Subcutaneous adipose tissue (tissue), 4 donors: Measurements from ENCODE around the gene PTPRJ. TPM values are rescaled to one million over a fixed set of nuclear protein-coding genes. Genes with fewer than 3 reads are reported as not detected.

Experiments used
- total RNA-seq, 4 donors: library from RNA; depleted of rRNA; stranded (reverse); fragments of >200 nt; gene quantifications; one replicate each; pipeline ENCODE4 v1.1.0, GENCODE V29; 2016
- TF ChIP-seq, protein P1 (sequence below): fragments of 450-650 bp; IDR thresholded peaks from one replicate; pipeline ENCODE4 v1.5.1; 2016; ENCODE audit warnings: low read depth, mild to moderate bottlenecking, control low read depth, antibody characterized with exemption, moderate library complexity

PTPRJ gene
- total RNA-seq, 4 donors from 2014 or later = 5.1 to 28.7 (median 9.4) TPM

DNA sequence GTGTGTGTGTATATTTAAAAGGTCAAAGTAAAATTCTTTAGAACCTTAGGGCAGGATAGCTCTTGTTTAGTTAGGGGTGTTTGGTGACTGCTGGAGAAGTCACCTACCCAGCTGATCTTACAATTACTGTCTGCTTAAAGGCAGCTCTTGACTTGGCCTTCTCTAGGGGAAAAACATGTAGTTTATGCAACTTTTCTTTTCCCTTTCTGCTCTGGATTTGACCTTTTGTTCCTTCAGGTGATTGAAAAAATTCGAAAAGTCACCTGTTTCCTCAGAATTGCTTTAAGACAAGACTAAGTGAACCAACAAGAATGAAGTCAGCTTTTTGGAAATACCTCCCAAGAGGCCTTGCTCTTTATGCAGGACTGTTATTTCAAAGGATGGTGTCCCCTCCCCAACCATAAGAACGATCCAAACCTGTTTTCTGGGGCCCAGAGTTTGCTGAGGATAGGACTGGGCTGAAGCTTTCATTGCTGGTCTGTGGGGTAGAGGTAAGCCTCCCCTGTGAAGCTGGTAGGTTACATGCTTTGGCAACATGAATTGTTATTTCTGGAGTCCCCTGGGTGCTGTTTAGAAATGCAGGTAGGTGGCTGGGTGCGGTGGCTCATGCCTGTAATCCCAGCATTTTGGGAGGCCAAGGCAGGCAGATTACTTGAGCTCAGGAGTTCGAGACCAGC, 111.2 kb downstream of the PTPRJ start:
- TF ChIP-seq, protein P1, sequence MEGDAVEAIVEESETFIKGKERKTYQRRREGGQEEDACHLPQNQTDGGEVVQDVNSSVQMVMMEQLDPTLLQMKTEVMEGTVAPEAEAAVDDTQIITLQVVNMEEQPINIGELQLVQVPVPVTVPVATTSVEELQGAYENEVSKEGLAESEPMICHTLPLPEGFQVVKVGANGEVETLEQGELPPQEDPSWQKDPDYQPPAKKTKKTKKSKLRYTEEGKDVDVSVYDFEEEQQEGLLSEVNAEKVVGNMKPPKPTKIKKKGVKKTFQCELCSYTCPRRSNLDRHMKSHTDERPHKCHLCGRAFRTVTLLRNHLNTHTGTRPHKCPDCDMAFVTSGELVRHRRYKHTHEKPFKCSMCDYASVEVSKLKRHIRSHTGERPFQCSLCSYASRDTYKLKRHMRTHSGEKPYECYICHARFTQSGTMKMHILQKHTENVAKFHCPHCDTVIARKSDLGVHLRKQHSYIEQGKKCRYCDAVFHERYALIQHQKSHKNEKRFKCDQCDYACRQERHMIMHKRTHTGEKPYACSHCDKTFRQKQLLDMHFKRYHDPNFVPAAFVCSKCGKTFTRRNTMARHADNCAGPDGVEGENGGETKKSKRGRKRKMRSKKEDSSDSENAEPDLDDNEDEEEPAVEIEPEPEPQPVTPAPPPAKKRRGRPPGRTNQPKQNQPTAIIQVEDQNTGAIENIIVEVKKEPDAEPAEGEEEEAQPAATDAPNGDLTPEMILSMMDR = no peak

DNA sequence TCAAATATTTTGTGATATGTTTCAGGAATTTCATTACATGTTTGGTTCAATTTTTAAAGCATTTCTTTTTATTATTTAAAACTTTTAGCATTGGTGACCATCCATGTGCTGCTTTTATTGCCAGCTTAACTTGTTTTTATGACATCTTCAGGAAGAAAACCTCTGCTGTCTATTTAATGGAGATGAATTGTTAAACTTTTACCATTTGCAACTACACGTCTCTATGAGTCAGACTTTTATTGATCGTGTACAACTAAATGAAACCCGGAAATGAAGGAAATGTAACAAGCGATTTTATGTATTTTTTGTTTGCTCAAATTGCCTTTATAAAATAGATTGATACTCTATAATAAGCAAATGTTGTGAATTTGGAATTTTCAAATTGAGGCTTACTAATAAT, 113.0 kb downstream of the PTPRJ start:
- TF ChIP-seq, protein P1 = no peak

DNA sequence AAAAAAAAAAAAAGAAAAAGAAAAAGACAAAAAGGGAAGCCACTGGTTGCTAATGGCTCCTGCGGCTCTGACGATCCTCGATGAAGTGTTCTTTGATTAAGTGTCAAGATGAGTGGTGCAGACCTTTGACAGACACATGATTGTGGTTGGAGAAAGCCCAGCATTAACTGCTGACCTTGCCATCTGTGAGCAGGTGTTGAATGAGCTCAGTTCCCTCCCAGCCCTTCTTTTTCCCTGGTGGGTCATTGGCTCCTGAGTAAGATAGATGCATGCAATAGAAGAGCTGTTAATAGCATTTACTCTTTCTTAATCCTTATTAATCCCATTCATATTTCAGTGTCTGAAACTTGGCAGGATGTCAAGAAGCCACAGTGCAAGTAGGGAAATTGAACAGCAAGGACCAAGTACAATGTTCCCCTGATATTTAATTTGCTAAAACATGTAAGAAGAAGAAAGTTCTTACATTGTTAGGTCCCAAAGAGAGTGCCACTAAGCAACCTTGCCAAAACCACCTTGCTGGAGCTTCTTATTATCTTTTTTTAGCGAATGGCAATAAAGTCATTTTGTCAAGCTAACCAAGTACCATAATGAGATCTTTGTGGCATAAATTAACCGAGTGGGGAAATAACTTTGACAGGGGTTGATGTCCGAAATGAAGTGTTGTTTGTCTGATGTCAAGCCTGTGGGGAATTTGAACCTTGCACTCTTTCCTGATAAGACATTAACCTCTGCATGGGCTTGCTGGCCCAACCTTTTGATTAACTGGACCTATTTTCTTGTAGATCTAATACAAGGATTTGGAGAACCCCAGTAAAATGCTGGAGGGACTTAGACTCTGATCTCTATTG, 113.7 kb downstream of the PTPRJ start:
- TF ChIP-seq, protein P1 = no peak

DNA sequence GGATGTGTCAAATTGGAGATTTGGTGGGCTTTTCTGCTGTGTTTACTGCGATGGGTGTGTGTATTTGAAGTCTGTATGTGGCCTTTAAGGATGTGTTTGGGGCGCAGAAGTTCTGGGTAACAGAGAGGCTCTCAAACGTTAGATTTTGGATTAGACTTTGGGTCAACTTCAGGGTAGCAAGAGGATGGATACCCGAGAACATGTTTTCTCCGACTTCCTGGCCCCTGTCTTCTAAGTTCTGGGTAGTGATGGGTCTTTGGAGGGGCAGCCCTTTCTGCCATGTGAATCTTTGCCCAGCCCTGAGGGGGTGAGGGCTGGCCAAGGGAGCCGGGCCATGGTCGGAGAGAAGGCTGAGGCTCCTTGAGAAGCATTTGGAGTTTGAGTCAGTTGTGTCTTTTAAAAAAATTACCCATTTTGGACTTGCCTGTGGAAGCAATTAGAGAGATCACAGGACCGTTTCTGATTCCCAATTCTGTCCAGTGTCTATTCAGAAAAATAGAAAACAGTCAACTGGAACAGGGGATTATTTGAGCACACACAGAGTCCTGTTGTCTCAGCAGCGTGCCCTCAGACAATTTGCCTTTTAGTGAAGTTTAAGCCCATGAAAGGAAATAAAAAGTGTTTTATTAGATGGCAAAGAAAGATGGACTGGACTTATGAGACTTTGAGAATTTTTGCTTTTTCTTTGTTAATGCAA, 114.4 kb downstream of the PTPRJ start:
- TF ChIP-seq, protein P1 = no peak

DNA sequence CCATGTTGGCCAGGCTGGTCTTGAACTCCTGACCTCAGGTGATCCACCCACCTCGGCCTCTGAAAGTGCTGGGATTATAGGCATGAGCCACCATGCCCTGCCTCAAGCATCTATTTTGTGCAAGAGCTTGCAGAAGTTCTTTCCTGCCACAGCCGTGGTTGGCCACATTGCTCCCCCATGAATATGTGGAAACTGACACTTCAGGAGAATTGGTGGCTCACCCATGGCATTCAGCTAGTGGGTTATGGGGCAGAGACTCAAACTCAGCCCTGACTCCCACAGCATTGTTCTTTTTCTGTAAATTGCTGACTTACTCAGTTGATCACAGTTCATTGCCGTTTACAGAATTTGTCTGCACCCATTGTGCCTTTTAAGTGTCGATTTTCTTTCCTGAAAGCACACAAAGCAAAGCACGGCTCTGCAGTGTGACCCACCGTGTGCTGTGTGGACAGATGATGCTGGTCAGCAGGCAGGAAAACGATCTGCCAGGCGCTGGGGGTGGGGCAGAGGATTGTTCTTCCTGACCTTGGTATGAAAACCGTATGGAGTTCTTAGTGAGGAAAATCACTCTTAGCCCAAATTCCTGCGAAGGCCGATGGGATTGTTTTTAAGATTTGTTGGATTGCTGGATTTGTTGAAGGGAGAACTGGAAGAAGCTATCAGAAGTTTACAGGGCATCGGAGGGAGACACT, 115.6 kb downstream of the PTPRJ start:
- TF ChIP-seq, protein P1 = no peak

DNA sequence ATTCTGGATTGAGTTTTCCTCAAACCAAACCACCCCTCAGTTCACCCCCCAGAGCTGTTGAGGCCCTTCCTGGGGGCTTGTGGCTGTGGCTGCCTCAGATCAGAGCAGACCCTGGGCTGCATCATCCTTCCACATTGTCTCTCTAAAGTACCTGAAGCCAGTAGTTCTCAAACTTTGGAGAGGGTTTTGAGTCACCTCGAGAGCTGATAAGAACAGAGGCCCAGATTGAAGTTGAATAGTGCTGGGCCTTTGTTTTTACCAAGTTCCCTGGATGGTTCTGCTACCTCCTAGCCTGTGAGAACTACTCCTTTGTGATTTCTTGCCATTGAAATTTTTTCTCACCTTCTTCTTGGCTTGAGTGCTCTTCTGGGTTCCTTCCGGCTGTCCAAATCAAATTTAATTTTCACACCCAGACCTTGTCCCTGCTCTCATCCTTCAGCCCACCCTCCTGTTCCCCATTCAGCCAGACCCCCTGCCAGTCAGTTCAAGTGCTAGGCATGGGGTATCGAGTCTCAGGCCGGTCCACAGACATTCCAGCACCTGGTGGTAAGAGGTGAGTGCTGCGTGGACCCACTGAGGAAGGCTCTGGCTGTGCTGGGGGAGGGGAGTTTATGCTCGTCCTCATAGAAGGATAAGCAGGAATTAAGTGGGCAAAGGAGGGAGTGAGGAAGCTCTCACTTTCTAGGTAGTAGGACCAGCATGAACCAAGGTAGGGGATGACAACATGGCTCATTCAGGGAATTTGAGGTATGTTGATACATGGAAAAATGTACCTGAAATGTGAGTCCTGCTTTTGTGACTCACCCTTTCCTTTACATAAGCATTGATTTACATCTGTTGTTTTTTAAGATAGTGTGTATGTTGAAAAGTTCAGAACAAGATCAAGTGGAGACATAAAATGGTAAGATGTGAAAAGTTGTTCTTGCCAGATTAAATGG, 116.5 kb downstream of the PTPRJ start:
- TF ChIP-seq, protein P1 = no peak
